SK-N-MC (cell line): ENCODE measurements around the gene MZF1.

Source experiments
- EZH2 ChIP-seq: fragments of 200-600 bp; sonication (generic); IDR thresholded peaks from one replicate; pipeline ENCODE4 v1.6.1; 2017; ENCODE audit warnings: antibody characterized with exemption
- FOXP2 ChIP-seq: optimal IDR thresholded peaks from 2 replicates; pipeline ENCODE3; 2011; ENCODE audit warnings: mild to moderate bottlenecking, moderate library complexity; ENCODE audit not compliant: insufficient read depth; ENCODE audit errors: extremely low read length, control extremely low read depth
- POLR2AphosphoS5 ChIP-seq: IDR thresholded peaks from 2 replicates; pipeline ENCODE4 v1.6.1; 2012; ENCODE audit warnings: mild to moderate bottlenecking, low read depth, low read length, borderline replicate concordance

- TF ChIP-seq EZH2 (no peak), POLR2AphosphoS5 (peak; percentile 9; the same call in 1 of the 2 replicates), FOXP2 (no peak)
These were observed 22.6 kb downstream of the MZF1 start for GRCh38 chr19:58550362-58551122.
